ENCODE measurements around the gene AUNIP. TPM values are rescaled to one million over a fixed set of nuclear protein-coding genes. Genes with fewer than 3 reads are reported as not detected.

The AUNIP gene
- total RNA-seq, 1 donor from 2014 or later, result 4.7 TPM

DNA sequence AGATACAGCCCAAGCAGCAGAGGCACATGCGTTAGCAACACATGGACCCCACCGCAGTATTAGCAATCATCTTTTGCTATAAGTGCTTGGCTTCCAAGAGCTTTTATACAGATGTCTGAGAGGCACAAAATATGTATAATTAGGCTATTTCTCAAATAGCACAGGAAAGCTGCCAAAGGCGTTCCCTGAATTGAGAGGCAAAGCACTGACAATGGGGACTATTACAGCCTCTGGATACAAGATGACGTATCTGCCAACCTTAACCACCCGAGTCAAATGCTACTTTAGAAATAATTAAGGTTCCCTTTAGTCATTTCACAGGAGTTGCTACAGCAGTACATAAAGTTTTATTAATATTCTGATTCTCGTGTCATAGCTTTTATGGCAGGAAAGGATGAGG, 40.5 kb upstream of the AUNIP start:
- peaks cover 40% of the 10 kb centered on the region for H3K4me1 Mint-ChIP-seq (ENCODE audit: low read depth)
- H3K27ac Mint-ChIP-seq, result no peak overlapping the region
- H3K36me3 Mint-ChIP-seq (ENCODE audit: insufficient read depth), result peaks cover 40% of the 10 kb centered on the region
- H3K4me3 Mint-ChIP-seq (ENCODE audit: low read depth), result no peak overlapping the region
- H3K9me3 Mint-ChIP-seq (ENCODE audit: low read depth), result no peaks in the 10 kb centered on the region
- TF ChIP-seq, protein P1, sequence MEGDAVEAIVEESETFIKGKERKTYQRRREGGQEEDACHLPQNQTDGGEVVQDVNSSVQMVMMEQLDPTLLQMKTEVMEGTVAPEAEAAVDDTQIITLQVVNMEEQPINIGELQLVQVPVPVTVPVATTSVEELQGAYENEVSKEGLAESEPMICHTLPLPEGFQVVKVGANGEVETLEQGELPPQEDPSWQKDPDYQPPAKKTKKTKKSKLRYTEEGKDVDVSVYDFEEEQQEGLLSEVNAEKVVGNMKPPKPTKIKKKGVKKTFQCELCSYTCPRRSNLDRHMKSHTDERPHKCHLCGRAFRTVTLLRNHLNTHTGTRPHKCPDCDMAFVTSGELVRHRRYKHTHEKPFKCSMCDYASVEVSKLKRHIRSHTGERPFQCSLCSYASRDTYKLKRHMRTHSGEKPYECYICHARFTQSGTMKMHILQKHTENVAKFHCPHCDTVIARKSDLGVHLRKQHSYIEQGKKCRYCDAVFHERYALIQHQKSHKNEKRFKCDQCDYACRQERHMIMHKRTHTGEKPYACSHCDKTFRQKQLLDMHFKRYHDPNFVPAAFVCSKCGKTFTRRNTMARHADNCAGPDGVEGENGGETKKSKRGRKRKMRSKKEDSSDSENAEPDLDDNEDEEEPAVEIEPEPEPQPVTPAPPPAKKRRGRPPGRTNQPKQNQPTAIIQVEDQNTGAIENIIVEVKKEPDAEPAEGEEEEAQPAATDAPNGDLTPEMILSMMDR (IDR thresholded peaks at IDR 0.05; ENCODE audit: unreplicated experiment), result no peak
- no peaks in the 10 kb centered on the region for H3K27me3 Mint-ChIP-seq
- DNase-seq (ENCODE audit: low spot score, unreplicated experiment), result no peak

DNA sequence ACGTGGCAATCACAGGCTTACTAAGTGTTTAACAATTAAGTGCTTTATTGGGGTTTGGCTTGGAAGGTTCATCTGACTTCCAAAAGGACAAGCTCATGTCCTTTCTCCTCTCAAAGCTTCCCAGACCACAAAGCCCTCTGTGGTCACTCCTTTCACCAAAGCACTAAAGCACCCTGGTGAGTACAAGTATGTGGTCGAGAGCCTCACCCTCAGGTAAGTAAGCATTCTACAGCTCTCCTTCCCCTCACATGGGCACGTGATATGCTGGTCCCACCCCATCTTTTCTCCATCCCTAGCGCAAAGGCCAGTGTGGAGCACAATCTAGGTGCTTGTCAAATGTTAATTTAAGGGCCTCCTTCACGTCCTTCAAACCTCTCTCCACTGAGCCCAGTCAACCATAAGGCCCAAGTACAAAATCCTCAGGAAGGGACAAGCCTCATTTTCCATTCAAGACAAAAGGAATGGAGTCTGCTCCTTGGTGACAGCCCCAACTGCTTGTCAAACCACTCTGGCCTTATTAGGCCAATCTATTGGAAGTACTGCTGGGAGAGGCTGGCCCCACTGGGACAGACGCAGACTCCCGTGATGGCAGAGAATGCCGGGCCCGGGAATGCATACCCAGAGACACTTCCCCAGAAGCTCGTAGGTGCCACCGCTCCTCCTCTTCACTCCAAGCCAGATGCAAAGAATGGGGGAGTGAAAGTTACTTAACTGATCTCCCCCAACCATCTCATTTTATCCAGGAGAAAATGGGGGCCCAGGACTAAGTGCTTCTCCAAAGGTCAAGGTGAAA, 39.2 kb upstream of the AUNIP start:
- Mint-ChIP-seq H3K4me1 (ENCODE audit: low read depth) (peaks cover 28% of the 10 kb centered on the region), H3K27me3 (no peaks in the 10 kb centered on the region), H3K4me3 (ENCODE audit: low read depth) (no peak overlapping the region), H3K36me3 (ENCODE audit: insufficient read depth) (peaks cover 32% of the 10 kb centered on the region), H3K9me3 (ENCODE audit: low read depth) (no peaks in the 10 kb centered on the region), H3K27ac (peak overlapping the region; percentile 79)
- DNase-seq (ENCODE audit: low spot score, unreplicated experiment), result no peak
- TF ChIP-seq, protein P1 (IDR thresholded peaks at IDR 0.05; ENCODE audit: unreplicated experiment), result no peak

DNA sequence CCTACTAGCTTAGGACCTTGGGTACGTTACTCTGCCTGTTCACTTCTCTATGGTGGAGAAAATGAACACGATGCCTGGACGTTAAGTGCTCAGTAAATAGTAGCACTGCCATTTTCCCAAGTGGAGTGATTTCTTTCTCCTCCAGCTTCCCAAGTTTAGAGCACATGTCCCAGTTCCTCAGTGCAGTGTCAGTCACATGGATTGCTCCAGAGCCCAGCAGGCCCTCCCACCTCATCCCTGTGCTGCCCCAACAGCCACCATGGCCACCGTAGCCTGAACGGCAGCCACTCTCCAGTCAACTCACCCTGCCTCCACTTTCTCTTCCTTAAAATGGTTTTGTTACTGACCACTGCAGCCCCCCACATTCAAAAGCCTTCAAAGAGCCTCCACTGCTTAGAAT, 38.5 kb upstream of the AUNIP start:
- Mint-ChIP-seq H3K4me3 (ENCODE audit: low read depth) (no peak overlapping the region), H3K27ac (peak overlapping the region; percentile 79), H3K9me3 (ENCODE audit: low read depth) (no peaks in the 10 kb centered on the region), H3K4me1 (ENCODE audit: low read depth) (peaks cover 23% of the 10 kb centered on the region), H3K27me3 (no peaks in the 10 kb centered on the region), H3K36me3 (ENCODE audit: insufficient read depth) (peaks cover 30% of the 10 kb centered on the region)
- TF ChIP-seq, protein P1 (IDR thresholded peaks at IDR 0.05; ENCODE audit: unreplicated experiment), result no peak
- DNase-seq (ENCODE audit: low spot score, unreplicated experiment), result no peak

DNA sequence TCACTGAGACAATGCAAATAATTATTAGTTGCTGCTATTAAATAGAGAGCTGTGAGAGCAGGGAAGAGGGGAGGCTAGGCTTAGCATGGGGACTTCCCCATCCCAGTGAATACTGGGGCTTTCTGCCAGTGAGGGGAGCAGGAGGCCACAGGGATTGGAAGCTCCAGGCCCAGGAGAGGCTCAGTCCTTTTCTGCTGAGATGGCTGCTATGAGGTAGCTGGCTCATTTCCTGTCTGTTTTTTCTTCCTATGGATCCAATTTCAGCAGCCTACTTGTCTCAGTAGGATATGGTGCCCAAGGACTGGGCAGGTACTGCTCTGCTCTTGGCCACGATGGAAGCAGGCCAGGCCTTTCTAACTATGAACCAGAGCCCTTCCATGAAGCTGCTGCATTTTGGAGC, 37.0 kb upstream of the AUNIP start:
- H3K36me3 Mint-ChIP-seq (ENCODE audit: insufficient read depth), result peaks cover 22% of the 10 kb centered on the region
- H3K27ac Mint-ChIP-seq, result no peak overlapping the region
- DNase-seq (ENCODE audit: low spot score, unreplicated experiment), result no peak
- H3K4me3 Mint-ChIP-seq (ENCODE audit: low read depth), result no peak overlapping the region
- no peaks in the 10 kb centered on the region for H3K27me3 Mint-ChIP-seq
- TF ChIP-seq, protein P1 (IDR thresholded peaks at IDR 0.05; ENCODE audit: unreplicated experiment), result no peak
- H3K9me3 Mint-ChIP-seq (ENCODE audit: low read depth), result no peaks in the 10 kb centered on the region
- peaks cover 23% of the 10 kb centered on the region for H3K4me1 Mint-ChIP-seq (ENCODE audit: low read depth)

DNA sequence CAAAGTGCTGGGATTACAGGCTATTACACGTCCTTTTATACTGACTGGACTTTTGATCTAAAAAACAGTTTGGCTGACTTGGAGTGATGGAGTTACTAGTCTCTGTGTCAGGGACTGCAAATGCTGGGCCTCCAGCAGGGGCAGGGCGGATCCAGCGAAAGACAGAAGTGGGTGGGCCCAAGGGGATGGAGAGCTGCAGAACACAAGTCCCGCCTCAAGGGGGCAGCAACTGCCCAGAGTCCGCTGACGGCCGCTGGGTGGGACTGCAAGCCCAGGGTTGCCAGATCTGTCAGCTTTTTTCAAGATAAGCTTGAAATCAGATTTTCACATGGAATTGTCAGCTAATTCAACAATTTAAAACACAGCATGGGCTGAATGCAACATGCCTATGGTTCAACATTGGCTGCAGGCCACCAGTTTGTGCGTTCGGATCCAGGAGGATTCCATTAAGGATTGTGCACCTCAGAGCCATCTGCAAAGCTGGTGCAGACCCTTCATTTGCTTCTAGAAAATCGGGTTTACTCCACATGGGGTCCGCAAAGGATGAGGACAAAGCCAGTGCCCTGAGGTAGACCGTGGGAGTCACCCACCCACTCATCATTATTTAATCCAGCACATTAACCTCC, 36.2 kb upstream of the AUNIP start:
- TF ChIP-seq, protein P1 (IDR thresholded peaks at IDR 0.05; ENCODE audit: unreplicated experiment), result peak; percentile 99
- H3K36me3 Mint-ChIP-seq (ENCODE audit: insufficient read depth), result peaks cover 16% of the 10 kb centered on the region
- H3K4me3 Mint-ChIP-seq (ENCODE audit: low read depth), result no peak overlapping the region
- DNase-seq (ENCODE audit: low spot score, unreplicated experiment), result peak; percentile 89
- H3K27me3 Mint-ChIP-seq, result no peaks in the 10 kb centered on the region
- peak overlapping the region; percentile 83 for H3K27ac Mint-ChIP-seq
- peaks cover 22% of the 10 kb centered on the region for H3K4me1 Mint-ChIP-seq (ENCODE audit: low read depth)
- H3K9me3 Mint-ChIP-seq (ENCODE audit: low read depth), result no peaks in the 10 kb centered on the region
